Tibial nerve (tissue), 3 donors: ENCODE results near the gene PDCD10.

Source experiments
- CTCF ChIP-seq, 5 experiments: fragments of 200-600 bp in 3 of 5; fragments of 450-650 bp in 2 of 5; sonication (generic) in 3 of 5; IDR thresholded peaks; one replicate each; pipeline ENCODE4 v1.5.1; 2016 to 2019; ENCODE audit warnings: antibody characterized with exemption in 5 of 5, mild to moderate bottlenecking in 3 of 5, moderate library complexity in 2 of 5
- POLR2A ChIP-seq, 2 donors: fragments of 450-650 bp; IDR thresholded peaks; one replicate each; pipeline ENCODE4 v1.6.1; 2017; ENCODE audit warnings: antibody characterized with exemption in 2 of 2, mild to moderate bottlenecking in 2 of 2, moderate library complexity in 2 of 2

- TF ChIP-seq CTCF (IDR thresholded peaks at IDR 0.05) (no peak), POLR2A (IDR thresholded peaks at IDR 0.05) (no peak)
Measured at GRCh38 chr3:167709690-167710089, 25.0 kb downstream of the PDCD10 start.
